ENCODE measurements around the gene MYL10. TPM values are rescaled to one million over a fixed set of nuclear protein-coding genes. Genes with fewer than 3 reads are reported as not detected.

MYL10 gene
- total and polyA plus RNA-seq, 2 of the 8 experiments (the other 6 are each of a cell fraction or from before 2014, with no cell fraction given) = 0.18 TPM; not detected in 1

GRCh38 chr7:101597941-101598340 is 31.2 kb downstream of the MYL10 start:
- H3K4me3 ChIP-seq (ENCODE audit: extremely low read depth in 1 of 4, insufficient read depth in 2 of 4, low read depth in 3 of 4, low read length in 4 of 4) = no peak overlapping the region
- no peaks in the 10 kb centered on the region for H3K79me2 ChIP-seq (ENCODE audit: control insufficient read depth in 1 of 2, insufficient read depth in 2 of 2, low read length in 2 of 2)
- WGBS, 2 experiments (ENCODE audit: extremely low coverage in 1 of 2, insufficient coverage in 1 of 2, insufficient read length in 1 of 2, insufficient replicate concordance in 2 of 2, low coverage in 1 of 2, low lambda C conversion rate in 2 of 2, missing lambda C conversion rate in 1 of 2) = 93% methylated on average over 6 of the region's 6 CpGs; no CpG with 5 or more reads in 1 of the 2 experiments
- no peak for TF ChIP-seq BCL11A (IDR thresholded peaks at IDR 0.05; ENCODE audit: low read depth in 2 of 2, low read length in 2 of 2)
- TF ChIP-seq SP1 (IDR thresholded peaks at IDR 0.05; ENCODE audit: low read depth, low read length) = no peak
- no peak for TF ChIP-seq NANOG (IDR thresholded peaks at IDR 0.05; ENCODE audit: insufficient read depth, low read depth, low read length, poor library complexity, severe bottlenecking)

More at GRCh38 chr7:101597941-101598340, 31.2 kb downstream of the MYL10 start:
- Histone ChIP-seq H3K36me3 (ENCODE audit: control insufficient read depth in 2 of 4, insufficient read depth in 4 of 4, low read length in 3 of 4) (no peaks in the 10 kb centered on the region), H2BK120ac (replicated peaks; ENCODE audit: low read depth, low read length) (no peak overlapping the region), H3K14ac (ENCODE audit: insufficient read length) (no peak overlapping the region), H3K27ac (ENCODE audit: low read depth, low read length) (no peak overlapping the region), H2BK12ac (ENCODE audit: low read depth, low read length) (no peak overlapping the region; the same call in 1 of the 2 replicates), H4K20me1 (replicated peaks in 1 of 2; ENCODE audit: control insufficient read depth in 1 of 2, insufficient read depth in 2 of 2, low read length in 2 of 2) (no peaks in the 10 kb centered on the region), H2BK5ac (ENCODE audit: low read depth, low read length) (no peak overlapping the region), H3K9ac (replicated peaks in 1 of 4; ENCODE audit: extremely low read depth in 1 of 4, low read depth in 3 of 4, low read length in 3 of 4) (no peak overlapping the region), H3K18ac (ENCODE audit: extremely low read depth, low read length) (no peak overlapping the region), H3K23ac (ENCODE audit: insufficient read length) (no peak overlapping the region), H3K56ac (replicated peaks; ENCODE audit: insufficient read length, low read depth, low read length) (no peak overlapping the region), H3K4me1 (replicated peaks in 1 of 4; ENCODE audit: control insufficient read depth in 3 of 4, insufficient read depth in 4 of 4, low read length in 3 of 4) (peaks cover 0 to 6% (median 4%) of the 10 kb centered on the region in 4 experiments; a peak in 5 of 7 replicates), H3K23me2 (ENCODE audit: low read depth, low read length) (no peaks in the 10 kb centered on the region; the same call in 1 of the 2 replicates), H3K9me3 (ENCODE audit: insufficient read depth in 2 of 2, low read depth in 1 of 2, low read length in 1 of 2) (no peaks in the 10 kb centered on the region), H4K8ac (ENCODE audit: extremely low read depth, insufficient read depth, low read length) (no peak overlapping the region), H2BK15ac (ENCODE audit: low read length) (0 out of 2 replicates have a peak overlapping the region, but pooled peaks have one; percentile 18), H2AK5ac (ENCODE audit: low read depth, low read length) (no peak overlapping the region), H4K91ac (replicated peaks; ENCODE audit: insufficient read length, low read length) (no peak overlapping the region), H3K79me1 (ENCODE audit: low read depth, low read length) (no peaks in the 10 kb centered on the region), H3K4ac (replicated peaks; ENCODE audit: insufficient read length, low read depth, low read length) (no peak overlapping the region), H3K4me2 (ENCODE audit: insufficient read depth in 1 of 2, low read depth in 2 of 2, low read length in 2 of 2) (no peak overlapping the region), H3K27me3 (replicated peaks in 1 of 4; ENCODE audit: control insufficient read depth in 3 of 4, extremely low read depth in 1 of 4, insufficient read depth in 3 of 4, low read length in 3 of 4) (no peaks in the 10 kb centered on the region), H2AFZ (ENCODE audit: low read length) (no peak overlapping the region), H2BK20ac (ENCODE audit: low read length) (0 out of 2 replicates have a peak overlapping the region, but pooled peaks have one; percentile 61), H4K5ac (ENCODE audit: insufficient read length, low read depth, low read length) (no peak overlapping the region)
- FAIRE-seq (no peak), DNase-seq (ENCODE audit: low read depth in 1 of 2, low spot score in 2 of 2) (no peak)
- ChIA-PET POLR2A (ENCODE audit: partially characterized antibody) (interaction anchor here (1.9 kb wide), 1 partner anchor 23 kb away, joined by 7 read pairs; no protein-coding TSS in a partner anchor), CTCF (ENCODE audit: partially characterized antibody) (interaction anchor here (0.8 to 4.3 kb wide), 7 partner anchors 10 to 674 kb away, joined by 3 to 26 read pairs (median 3); no protein-coding TSS in a partner anchor)
